Spleen (tissue), 7 donors: ENCODE measurements around the gene KDM4B.

ENCODE experiments used
- POLR2A ChIP-seq, 3 donors: fragments of 450-650 bp; IDR thresholded peaks; one replicate each; pipeline ENCODE4 v1.5.1; 2017; ENCODE audit warnings: antibody characterized with exemption in 3 of 3, mild to moderate bottlenecking in 1 of 3
- TF ChIP-seq, protein P1 (sequence below), 11 experiments: fragments of 200-600 bp in 7 of 11; fragments of 450-650 bp in 4 of 11; sonication (generic) in 4 of 11; IDR thresholded peaks in 8 of 11; conservative IDR thresholded peaks in 3 of 11; 1 replicate in 7 of 11; 2 replicates in 4 of 11; pipeline versions ENCODE4 v1.4.0 to v1.8.0; 2016 to 2021; ENCODE audit warnings: antibody characterized with exemption in 11 of 11, inconsistent platforms in 4 of 11, mild to moderate bottlenecking in 1 of 11
- donor health status: DM: no; HTN: no; CAD: no; lungs with moderate emphysema.
- donor health status: DM: no; HTN: no; CAD: no.
- donor health status: DM: no; HTN: no; CAD: no.

DNA sequence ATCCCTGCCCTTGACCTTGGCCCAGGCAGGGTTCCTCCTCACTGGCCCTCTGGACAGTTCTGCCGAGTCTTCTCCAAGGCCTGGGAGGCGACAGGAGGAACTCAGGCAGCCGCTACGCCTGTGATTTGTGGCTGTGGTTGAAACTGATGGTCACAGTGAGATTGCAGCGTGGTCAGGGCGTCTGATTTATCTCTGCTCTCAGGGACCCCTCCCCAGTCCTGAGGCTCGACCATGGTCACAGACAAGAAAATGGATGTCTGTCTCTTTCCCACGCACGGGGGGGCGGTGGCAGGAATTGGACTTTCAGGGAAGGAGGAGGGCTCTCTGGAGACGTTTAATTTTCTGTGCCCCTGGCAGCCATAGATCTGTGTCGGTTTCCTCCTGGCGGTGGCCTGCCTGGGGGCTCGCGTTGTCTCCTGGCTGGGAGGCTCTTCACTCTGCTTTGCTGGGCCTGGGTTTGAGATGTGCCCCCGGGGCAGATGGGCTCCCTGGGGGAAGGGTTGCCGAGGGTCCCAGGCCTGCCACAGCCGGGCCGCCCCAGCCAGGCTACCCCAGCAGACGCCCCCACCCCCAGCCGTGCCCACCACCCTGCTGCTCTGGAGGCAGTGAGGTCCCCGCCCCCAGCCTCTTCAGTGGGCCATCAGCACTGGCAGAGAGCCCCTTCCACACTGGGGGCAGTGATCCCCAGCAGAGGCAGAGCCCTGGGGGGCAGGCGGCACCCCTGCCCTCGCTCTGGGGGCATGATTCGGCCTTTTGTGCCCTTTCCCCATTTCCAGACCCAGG, 167.4 kb downstream of the KDM4B start:
- TF ChIP-seq, protein P1, sequence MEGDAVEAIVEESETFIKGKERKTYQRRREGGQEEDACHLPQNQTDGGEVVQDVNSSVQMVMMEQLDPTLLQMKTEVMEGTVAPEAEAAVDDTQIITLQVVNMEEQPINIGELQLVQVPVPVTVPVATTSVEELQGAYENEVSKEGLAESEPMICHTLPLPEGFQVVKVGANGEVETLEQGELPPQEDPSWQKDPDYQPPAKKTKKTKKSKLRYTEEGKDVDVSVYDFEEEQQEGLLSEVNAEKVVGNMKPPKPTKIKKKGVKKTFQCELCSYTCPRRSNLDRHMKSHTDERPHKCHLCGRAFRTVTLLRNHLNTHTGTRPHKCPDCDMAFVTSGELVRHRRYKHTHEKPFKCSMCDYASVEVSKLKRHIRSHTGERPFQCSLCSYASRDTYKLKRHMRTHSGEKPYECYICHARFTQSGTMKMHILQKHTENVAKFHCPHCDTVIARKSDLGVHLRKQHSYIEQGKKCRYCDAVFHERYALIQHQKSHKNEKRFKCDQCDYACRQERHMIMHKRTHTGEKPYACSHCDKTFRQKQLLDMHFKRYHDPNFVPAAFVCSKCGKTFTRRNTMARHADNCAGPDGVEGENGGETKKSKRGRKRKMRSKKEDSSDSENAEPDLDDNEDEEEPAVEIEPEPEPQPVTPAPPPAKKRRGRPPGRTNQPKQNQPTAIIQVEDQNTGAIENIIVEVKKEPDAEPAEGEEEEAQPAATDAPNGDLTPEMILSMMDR (IDR thresholded peaks at IDR 0.05 in 8 of 11, conservative IDR thresholded peaks at IDR 0.05 in 3 of 11), result no peak
- no peak for TF ChIP-seq POLR2A (IDR thresholded peaks at IDR 0.05)
